GM10266 (cell line): Measurements from ENCODE around the gene TPGS2.

Source experiments
- DNase-seq: peaks from one replicate; pipeline ENCODE4 v3.0.0; 2012; ENCODE audit errors: extremely low spot score
- TF ChIP-seq, protein P1 (sequence below): IDR thresholded peaks from 2 replicates; pipeline ENCODE4 v1.5.1; 2012; ENCODE audit warnings: mild to moderate bottlenecking, low read depth; ENCODE audit not compliant: control insufficient read depth, insufficient read depth; ENCODE audit errors: missing control alignments

Gene TPGS2

DNA sequence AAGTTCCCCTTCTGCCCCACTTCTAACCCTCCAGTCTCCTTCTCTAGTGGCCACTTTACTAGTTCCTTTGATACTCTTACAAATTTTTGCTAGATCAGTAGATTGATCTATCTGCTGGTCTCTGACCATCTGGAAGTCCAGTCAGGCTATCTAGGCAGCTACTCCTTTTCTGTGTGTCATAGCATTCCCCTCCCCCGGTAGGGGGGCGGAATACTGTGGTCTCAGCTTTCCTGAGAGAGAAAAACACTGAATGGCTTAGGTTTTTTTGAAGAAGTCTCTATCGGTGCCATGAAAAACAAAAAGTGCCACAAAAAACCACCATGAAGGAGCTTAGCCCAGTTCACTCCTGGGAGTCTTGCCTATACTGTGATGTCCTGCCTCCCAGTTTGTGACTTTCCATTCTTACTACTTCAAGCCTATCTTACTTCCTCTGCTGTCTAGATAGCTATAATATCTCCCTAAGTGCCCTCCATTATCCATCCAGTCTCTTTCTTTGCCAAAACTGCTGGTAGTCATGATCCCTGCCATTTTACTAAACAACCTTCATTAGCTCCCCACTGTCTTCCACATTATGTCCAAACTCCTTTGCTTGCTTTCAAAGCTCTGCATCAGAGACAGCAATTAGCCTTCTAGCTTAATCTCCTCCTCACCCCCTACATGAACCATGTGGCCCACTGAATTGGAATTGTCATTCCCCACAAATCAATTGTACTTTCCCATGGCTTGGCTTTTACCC is 29.9 kb downstream of the TPGS2 start:
- TF ChIP-seq, protein P1, sequence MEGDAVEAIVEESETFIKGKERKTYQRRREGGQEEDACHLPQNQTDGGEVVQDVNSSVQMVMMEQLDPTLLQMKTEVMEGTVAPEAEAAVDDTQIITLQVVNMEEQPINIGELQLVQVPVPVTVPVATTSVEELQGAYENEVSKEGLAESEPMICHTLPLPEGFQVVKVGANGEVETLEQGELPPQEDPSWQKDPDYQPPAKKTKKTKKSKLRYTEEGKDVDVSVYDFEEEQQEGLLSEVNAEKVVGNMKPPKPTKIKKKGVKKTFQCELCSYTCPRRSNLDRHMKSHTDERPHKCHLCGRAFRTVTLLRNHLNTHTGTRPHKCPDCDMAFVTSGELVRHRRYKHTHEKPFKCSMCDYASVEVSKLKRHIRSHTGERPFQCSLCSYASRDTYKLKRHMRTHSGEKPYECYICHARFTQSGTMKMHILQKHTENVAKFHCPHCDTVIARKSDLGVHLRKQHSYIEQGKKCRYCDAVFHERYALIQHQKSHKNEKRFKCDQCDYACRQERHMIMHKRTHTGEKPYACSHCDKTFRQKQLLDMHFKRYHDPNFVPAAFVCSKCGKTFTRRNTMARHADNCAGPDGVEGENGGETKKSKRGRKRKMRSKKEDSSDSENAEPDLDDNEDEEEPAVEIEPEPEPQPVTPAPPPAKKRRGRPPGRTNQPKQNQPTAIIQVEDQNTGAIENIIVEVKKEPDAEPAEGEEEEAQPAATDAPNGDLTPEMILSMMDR, result no peak
- DNase-seq, result no peak

DNA sequence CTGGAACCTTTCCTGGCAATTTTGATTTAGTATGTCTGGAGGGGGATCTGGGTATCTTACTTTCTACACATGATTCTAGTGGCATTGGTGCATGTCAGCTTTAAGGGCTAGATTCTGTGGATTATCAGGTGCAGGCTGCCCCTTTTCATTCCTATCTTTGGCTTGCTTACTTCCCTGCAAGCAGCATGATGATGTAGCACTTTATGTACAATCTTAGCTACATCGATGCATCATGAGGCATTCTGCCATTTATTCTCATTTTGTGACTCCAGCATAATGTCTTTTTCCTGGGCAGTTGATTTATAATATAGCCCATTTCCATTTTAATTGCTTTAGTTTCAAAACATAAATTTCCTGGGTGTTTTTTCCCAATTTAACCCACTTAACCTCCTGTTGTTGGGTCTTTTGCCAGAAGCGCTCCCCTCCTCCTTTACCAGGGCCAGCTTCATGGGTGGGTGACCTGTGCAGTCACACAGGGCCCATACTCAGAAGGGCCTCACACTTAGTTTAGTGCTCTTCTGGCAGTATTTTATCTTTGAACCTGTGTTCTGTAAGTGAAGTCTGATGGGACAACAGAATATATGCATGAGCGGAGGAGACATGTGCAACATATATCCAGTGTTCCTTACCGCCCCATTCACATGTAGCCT is 36.0 kb downstream of the TPGS2 start:
- TF ChIP-seq, protein P1, result no peak
- DNase-seq, result no peak

DNA sequence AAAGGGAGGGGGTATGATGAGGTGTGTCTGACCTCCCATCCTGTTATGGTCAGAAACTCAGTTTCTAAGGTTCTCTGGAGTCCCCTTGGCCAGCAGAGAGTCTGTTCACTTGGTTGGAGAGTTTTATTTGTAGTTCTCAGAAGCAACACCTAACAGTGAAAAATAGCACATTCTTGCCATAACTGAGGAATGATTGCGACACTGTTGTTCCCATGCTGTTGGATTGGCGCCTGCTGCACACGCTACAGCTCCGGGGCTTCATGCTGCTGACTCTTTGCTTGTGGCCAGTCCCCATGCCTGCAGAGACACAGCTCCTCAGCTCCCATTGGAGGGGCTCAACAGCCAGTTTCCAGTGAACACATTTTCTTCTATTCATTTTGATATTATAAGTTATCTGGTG is 42.1 kb downstream of the TPGS2 start:
- no peak for DNase-seq
- TF ChIP-seq, protein P1, result no peak

DNA sequence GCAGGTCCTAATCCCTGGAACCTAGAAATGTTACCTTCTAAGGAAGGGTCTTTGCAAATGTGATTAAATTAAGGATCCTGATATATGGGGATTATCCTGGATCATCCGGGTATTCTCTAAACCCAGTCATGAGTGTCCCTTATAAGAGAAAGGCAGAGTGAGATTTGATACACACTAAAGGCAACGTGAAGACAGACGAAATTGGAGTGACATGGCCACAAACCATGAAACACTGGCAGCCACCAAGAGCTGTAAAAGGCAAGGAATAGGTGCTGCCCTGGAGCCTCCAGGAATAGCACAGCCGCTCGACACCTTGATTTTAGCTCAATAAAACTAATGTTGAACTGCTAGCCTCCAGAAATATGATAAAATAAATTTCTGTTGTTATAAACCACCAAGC is 45.0 kb downstream of the TPGS2 start:
- TF ChIP-seq, protein P1, result no peak
- DNase-seq, result no peak

DNA sequence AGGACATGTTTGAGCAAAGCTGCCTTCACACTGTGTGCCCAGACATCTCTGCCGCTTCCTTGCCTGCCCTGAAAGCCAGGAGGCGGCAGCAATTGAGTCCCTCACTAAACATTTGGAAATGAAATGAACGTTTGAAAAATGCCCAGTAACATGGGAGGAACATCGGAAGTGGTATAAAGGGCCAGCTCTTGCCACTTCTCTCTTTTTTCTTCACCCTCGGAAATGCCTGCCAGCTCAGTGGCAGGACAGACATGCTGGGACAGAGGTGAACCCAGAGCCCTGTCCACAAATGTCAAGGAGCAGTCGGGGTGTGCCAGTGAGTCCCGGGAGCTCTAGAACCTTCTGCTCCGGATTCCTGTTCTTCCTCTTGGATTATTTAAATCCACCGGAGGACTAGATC is 46.1 kb downstream of the TPGS2 start:
- no peak for DNase-seq
- TF ChIP-seq, protein P1, result no peak

DNA sequence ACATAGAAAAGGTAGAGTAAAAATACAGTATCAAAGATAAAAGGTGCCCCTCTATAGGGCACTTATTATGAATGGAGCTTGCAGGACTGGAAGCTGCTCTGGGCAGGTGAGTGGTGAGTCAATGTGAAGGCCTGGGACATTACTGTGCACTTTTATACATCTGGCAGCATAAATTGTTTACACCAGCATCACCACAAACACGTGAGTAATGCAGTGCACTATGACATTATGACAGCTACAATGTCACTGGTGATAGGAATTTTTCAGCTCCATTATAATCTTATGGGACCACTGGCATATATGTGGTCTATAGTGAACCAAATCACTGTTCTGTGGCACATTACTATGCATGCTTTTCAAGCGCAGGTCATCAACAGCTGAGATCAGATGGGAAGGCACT is 48.1 kb downstream of the TPGS2 start:
- no peak for DNase-seq
- TF ChIP-seq, protein P1, result no peak

DNA sequence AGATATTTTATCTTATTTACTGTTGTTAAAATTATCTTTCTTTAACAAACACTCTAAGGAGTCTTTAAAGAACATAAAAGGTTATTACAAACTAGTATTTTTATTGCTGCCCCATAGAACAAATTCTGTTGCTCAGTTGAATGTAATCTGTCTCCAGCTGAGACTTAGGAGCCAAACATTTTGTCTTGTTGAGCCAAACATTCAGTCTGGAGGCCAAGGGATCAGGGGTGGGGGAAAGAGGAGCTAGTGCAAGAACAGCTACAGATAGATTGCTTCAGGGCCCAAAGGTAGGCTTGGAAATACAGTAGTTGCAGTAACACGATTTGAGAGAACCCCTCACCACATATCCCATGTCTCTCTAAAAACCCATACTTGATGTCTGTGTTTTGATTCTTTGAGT is 51.2 kb downstream of the TPGS2 start:
- TF ChIP-seq, protein P1, result no peak
- DNase-seq, result no peak
